K562 (cell line): Measurements from ENCODE around the gene TMEM150A. TPM values are rescaled to one million over a fixed set of nuclear protein-coding genes. Genes with fewer than 3 reads are reported as not detected.

Experiments used
- CAMTA2 ChIP-seq: fragments of 250-450 bp; sonication (Bioruptor Pico); conservative IDR thresholded peaks from 2 replicates; pipeline ENCODE4 v1.5.1; 2022
- CC2D1A ChIP-seq: fragments of 450-650 bp; IDR thresholded peaks from 2 replicates; pipeline ENCODE4 v1.6.1; 2017; ENCODE audit warnings: mild to moderate bottlenecking
- CEBPB ChIP-seq: fragments of 450-650 bp; IDR thresholded peaks from 2 replicates; pipeline ENCODE4 v1.6.1; 2016; ENCODE audit warnings: missing genetic modification characterization, missing compliant biosample characterization
- FOXK2 ChIP-seq, 2 experiments: fragments of 450-650 bp; IDR thresholded peaks in 1 of 2; conservative IDR thresholded peaks in 1 of 2; 2 replicates each; pipeline ENCODE4 v1.6.1; 2016; ENCODE audit warnings: low read depth in 2 of 2, mild to moderate bottlenecking in 1 of 2
- HDAC2 ChIP-seq: fragments of 450-650 bp; IDR thresholded peaks from 2 replicates; pipeline ENCODE4 v1.6.1; 2016; ENCODE audit warnings: mild to moderate bottlenecking
- HNRNPUL1 ChIP-seq: fragments of 200-400 bp; formaldehyde crosslinking; IDR thresholded peaks from 2 replicates; pipeline ENCODE4 v1.6.1; 2017; ENCODE audit warnings: low read length
- IFI16 ChIP-seq: fragments of 250-450 bp; sonication (Bioruptor Pico); IDR thresholded peaks from 2 replicates; pipeline ENCODE4 v2.1.2; 2022; ENCODE audit warnings: mild to moderate bottlenecking, inconsistent platforms
- KDM2B ChIP-seq: fragments of 250-450 bp; sonication (Bioruptor Pico); IDR thresholded peaks from 2 replicates; pipeline ENCODE4 v1.8.0; 2021; ENCODE audit warnings: mild to moderate bottlenecking, moderate library complexity
- KLF10 ChIP-seq: fragments of 250-450 bp; sonication (Bioruptor Pico); IDR thresholded peaks from 2 replicates; pipeline ENCODE4 v1.6.1; 2021; ENCODE audit warnings: matching md5 sums
- MTA2 ChIP-seq: fragments of 450-650 bp; IDR thresholded peaks from 2 replicates; pipeline ENCODE4 v1.6.1; 2016; ENCODE audit warnings: low read depth
- MTA3 ChIP-seq: fragments of 450-650 bp; formaldehyde crosslinking; IDR thresholded peaks from 2 replicates; pipeline ENCODE4 v1.6.1; 2017; ENCODE audit warnings: mild to moderate bottlenecking, borderline replicate concordance
- OTX1 ChIP-seq: fragments of 450-650 bp; formaldehyde crosslinking; IDR thresholded peaks from 2 replicates; pipeline ENCODE4 v1.4.0; 2022; ENCODE audit warnings: mild to moderate bottlenecking
- PYGO2 ChIP-seq: fragments of 450-650 bp; IDR thresholded peaks from 2 replicates; pipeline ENCODE4 v1.6.1; 2016; ENCODE audit warnings: mild to moderate bottlenecking, missing genetic modification characterization, moderate library complexity, missing compliant biosample characterization
- SAFB ChIP-seq: fragments of 200-400 bp; formaldehyde crosslinking; IDR thresholded peaks from 2 replicates; pipeline ENCODE4 v1.6.1; 2017; ENCODE audit warnings: low read depth, low read length, borderline replicate concordance
- SIRT6 ChIP-seq: IDR thresholded peaks from one replicate; pipeline ENCODE4 v1.6.1; 2012; ENCODE audit warnings: low read depth, mild to moderate bottlenecking, control low read depth, inconsistent platforms, low read length, moderate library complexity
- SMAD1 ChIP-seq: fragments of 150-350 bp; IDR thresholded peaks from 2 replicates; pipeline ENCODE4 v1.6.1; 2014; ENCODE audit warnings: low read length, low read depth; ENCODE audit not compliant: partially characterized antibody
- TAF9B ChIP-seq: fragments of 450-650 bp; IDR thresholded peaks from 2 replicates; pipeline ENCODE4 v1.6.1; 2018; ENCODE audit warnings: mild to moderate bottlenecking; ENCODE audit not compliant: partially characterized antibody
- ZC3H4 ChIP-seq: sonication (generic); formaldehyde crosslinking; IDR thresholded peaks from 2 replicates; pipeline ENCODE4 v1.9.0; 2021; ENCODE audit warnings: missing genetic modification reagents, borderline replicate concordance
- ZNF146 ChIP-seq: IDR thresholded peaks from one replicate; pipeline ENCODE4 v1.6.1; 2018; ENCODE audit warnings: missing compliant biosample characterization; ENCODE audit not compliant: unreplicated experiment
- ZNF165 ChIP-seq: fragments of 250-450 bp; sonication (Bioruptor Pico); IDR thresholded peaks from 2 replicates; pipeline ENCODE4 v1.4.0; 2020; ENCODE audit warnings: borderline replicate concordance
- ZNF347 ChIP-seq: fragments of 450-650 bp; formaldehyde crosslinking; IDR thresholded peaks from 2 replicates; pipeline ENCODE4 v1.4.0; 2020; ENCODE audit warnings: low read depth, mild to moderate bottlenecking, moderate library complexity
- ZNF584 ChIP-seq: fragments of 200-800 bp; sonication (Bioruptor generic); IDR thresholded peaks from 2 replicates; pipeline ENCODE4 v1.6.1; 2016; ENCODE audit warnings: low read depth, mild to moderate bottlenecking, missing genetic modification characterization, missing compliant biosample characterization
- polyA plus RNA-seq, 8 experiments: library from polyadenylated mRNA; depleted of rRNA in 4 of 8; stranded (reverse) in 5 of 8; unstranded in 3 of 8; fragments of >200 nt; fragmentation: Nextera tagmentation in 2 of 8; fragmentation: Illumina TruSeq in 1 of 8; extraction: Ambion mirVana in 2 of 8; extraction: Trizol in 1 of 8; gene quantifications; 2 replicates each; pipeline versions ENCODE4 v1.2.1 to v1.2.3, GENCODE V29; 2011 to 2014; ENCODE audit warnings: inconsistent platforms in 1 of 8, missing spikeins in 1 of 8
- total RNA-seq, 7 experiments: library from RNA; depleted of rRNA in 6 of 7; stranded (reverse); fragments of >200 nt in 6 of 7; fragmentation: Illumina TruSeq in 2 of 7; extraction: Trizol in 2 of 7; gene quantifications; 2 replicates each; pipeline versions ENCODE4 v1.2.1 to v1.2.3, GENCODE V29; 2011 to 2021; ENCODE audit warnings: low replicate concordance in 1 of 7
- TF ChIP-seq, protein P1 (sequence below): fragments of 250-450 bp; sonication (Bioruptor Pico); IDR thresholded peaks from 2 replicates; pipeline ENCODE4 v1.8.0; 2021; ENCODE audit warnings: moderate library complexity, mild to moderate bottlenecking, inconsistent platforms
- TF ChIP-seq, protein P2 (sequence below): fragments of 250-450 bp; sonication (Bioruptor Pico); IDR thresholded peaks from 2 replicates; pipeline ENCODE4 v1.8.0; 2022; ENCODE audit warnings: inconsistent platforms
- TF ChIP-seq, protein P3 (sequence below): fragments of 250-450 bp; sonication (Bioruptor Pico); IDR thresholded peaks from 2 replicates; pipeline ENCODE4 v1.5.0; 2022; ENCODE audit warnings: mild to moderate bottlenecking
- TF ChIP-seq, protein P4 (sequence below): sonication (generic); formaldehyde crosslinking; IDR thresholded peaks from 2 replicates; pipeline ENCODE4 v1.8.0; 2022; ENCODE audit warnings: mild to moderate bottlenecking, missing genetic modification reagents

Gene TMEM150A
- total and polyA plus RNA-seq, 9 of the 15 experiments (the other 6 are each of a cell fraction or from before 2014, with no cell fraction given), result 3.9 to 17.1 (median 8.4) TPM

DNA sequence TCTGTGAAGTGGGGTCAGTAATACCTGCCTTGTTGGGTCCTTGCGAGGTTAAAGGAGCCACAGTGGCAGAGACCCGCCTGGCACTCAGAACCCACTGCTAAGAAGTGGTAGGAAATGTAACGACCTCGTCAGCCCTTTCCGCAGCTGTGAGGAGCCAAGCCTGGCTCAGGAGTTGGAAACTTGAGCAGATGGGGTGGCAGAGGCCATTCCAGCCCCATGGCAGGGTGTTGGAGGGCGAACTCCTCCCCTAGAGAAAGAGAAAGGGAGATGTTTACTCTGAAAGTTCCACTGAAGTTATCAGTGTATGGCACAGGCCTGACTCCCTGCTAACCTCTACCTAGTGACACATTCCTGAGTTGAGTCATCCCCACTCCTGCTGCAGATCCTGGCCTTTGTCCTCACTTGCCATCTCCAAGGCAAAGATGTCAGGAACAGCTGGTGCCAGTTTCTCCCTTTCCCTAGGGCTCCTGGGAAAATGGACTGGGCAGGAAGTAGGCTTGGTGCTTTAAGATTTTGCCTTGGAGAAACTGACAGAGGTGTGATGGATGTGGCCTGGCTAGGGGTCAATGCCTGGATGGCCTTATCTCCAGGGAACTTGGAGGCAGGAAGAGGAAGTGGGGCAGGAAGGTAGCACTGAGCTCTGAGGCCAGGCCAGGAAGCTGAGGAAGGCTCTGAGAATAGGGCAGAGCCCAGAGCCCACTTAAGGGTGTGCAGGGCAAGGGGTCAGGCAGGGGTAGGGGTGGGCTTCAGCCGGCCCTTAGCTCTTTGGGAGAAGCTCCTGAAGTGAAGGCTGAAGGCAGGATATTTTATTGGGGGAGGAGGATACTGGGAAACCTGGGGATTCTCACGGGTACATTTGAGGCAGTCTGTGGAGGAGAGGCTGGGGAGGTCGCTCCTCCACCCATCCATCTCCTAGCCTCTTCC lies 17.4 kb downstream of the TMEM150A start (continued):
- TF ChIP-seq CEBPB (no peak), ZNF146 (CRISPR knock-in tag) (no peak), PYGO2 (tag) (no peak; the same call in none of the 2 replicates), SMAD1 (no peak), ZNF165 (CRISPR knock-in tag) (no peak), CAMTA2 (CRISPR knock-in tag) (no peak), SIRT6 (no peak), HDAC2 (peak; percentile 75), FOXK2 (conservative IDR thresholded peaks at IDR 0.05 in 1 of 2, IDR thresholded peaks at IDR 0.05 in 1 of 2; ENCODE audit: low read depth in 2 of 2) (peak; percentile 29 to 61; a peak in 1 of 4 replicates), MTA3 (peak; percentile 89; the same call in 1 of the 2 replicates), KDM2B (CRISPR knock-in tag) (no peak), SAFB (no peak), KLF10 (CRISPR knock-in tag) (no peak), CC2D1A (no peak), OTX1 (CRISPR knock-in tag) (0 out of 2 replicates have a peak, but pooled peaks have one; percentile 30), MTA2 (peak; percentile 39), ZNF584 (CRISPR knock-in tag) (peak; percentile 81; the same call in 1 of the 2 replicates), ZC3H4 (CRISPR knock-in tag) (no peak), IFI16 (CRISPR knock-in tag) (no peak), HNRNPUL1 (no peak), TAF9B (peak; percentile 8), ZNF347 (CRISPR knock-in tag) (no peak)
- TF ChIP-seq, protein P1, sequence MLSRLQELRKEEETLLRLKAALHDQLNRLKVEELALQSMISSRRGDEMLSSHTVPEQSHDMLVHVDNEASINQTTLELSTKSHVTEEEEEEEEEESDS, result no peak
- TF ChIP-seq, protein P2, sequence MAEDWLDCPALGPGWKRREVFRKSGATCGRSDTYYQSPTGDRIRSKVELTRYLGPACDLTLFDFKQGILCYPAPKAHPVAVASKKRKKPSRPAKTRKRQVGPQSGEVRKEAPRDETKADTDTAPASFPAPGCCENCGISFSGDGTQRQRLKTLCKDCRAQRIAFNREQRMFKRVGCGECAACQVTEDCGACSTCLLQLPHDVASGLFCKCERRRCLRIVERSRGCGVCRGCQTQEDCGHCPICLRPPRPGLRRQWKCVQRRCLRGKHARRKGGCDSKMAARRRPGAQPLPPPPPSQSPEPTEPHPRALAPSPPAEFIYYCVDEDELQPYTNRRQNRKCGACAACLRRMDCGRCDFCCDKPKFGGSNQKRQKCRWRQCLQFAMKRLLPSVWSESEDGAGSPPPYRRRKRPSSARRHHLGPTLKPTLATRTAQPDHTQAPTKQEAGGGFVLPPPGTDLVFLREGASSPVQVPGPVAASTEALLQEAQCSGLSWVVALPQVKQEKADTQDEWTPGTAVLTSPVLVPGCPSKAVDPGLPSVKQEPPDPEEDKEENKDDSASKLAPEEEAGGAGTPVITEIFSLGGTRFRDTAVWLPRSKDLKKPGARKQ, result no peak
- TF ChIP-seq, protein P3, sequence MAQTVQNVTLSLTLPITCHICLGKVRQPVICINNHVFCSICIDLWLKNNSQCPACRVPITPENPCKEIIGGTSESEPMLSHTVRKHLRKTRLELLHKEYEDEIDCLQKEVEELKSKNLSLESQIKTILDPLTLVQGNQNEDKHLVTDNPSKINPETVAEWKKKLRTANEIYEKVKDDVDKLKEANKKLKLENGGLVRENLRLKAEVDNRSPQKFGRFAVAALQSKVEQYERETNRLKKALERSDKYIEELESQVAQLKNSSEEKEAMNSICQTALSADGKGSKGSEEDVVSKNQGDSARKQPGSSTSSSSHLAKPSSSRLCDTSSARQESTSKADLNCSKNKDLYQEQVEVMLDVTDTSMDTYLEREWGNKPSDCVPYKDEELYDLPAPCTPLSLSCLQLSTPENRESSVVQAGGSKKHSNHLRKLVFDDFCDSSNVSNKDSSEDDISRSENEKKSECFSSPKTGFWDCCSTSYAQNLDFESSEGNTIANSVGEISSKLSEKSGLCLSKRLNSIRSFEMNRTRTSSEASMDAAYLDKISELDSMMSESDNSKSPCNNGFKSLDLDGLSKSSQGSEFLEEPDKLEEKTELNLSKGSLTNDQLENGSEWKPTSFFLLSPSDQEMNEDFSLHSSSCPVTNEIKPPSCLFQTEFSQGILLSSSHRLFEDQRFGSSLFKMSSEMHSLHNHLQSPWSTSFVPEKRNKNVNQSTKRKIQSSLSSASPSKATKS (CRISPR knock-in tag), result no peak
- TF ChIP-seq, protein P4, sequence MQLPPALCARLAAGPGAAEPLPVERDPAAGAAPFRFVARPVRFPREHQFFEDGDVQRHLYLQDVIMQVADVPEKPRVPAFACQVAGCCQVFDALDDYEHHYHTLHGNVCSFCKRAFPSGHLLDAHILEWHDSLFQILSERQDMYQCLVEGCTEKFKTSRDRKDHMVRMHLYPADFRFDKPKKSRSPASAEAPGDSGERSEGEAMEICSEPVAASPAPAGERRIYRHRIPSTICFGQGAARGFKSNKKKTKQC (CRISPR knock-in tag), result no peak
